K562 (cell line): ENCODE results near the gene ATP9A. TPM values are rescaled to one million over a fixed set of nuclear protein-coding genes. Genes with fewer than 3 reads are reported as not detected.

Source experiments
- CREB3 ChIP-seq: fragments of 450-650 bp; conservative IDR thresholded peaks from 2 replicates; pipeline ENCODE4 v1.6.1; 2016; ENCODE audit warnings: missing genetic modification characterization, low read depth, mild to moderate bottlenecking, missing compliant biosample characterization, moderate library complexity
- DEAF1 ChIP-seq: fragments of 450-650 bp; formaldehyde crosslinking; IDR thresholded peaks from 2 replicates; pipeline ENCODE4 v1.4.0; 2020; ENCODE audit warnings: mild to moderate bottlenecking, moderate library complexity
- DPF2 ChIP-seq: fragments of 450-650 bp; IDR thresholded peaks from 2 replicates; pipeline ENCODE4 v1.6.1; 2016
- L3MBTL2 ChIP-seq: fragments of 450-650 bp; IDR thresholded peaks from 2 replicates; pipeline ENCODE4 v1.6.1; 2016; ENCODE audit warnings: mild to moderate bottlenecking, moderate library complexity
- NCOR1 ChIP-seq: fragments of 450-650 bp; IDR thresholded peaks from 2 replicates; pipeline ENCODE4 v1.6.1; 2016; ENCODE audit warnings: mild to moderate bottlenecking, moderate library complexity
- SAP30 ChIP-seq: fragments of 200-600 bp; sonication (generic); IDR thresholded peaks from 2 replicates; pipeline ENCODE4 v1.6.1; 2012; ENCODE audit warnings: borderline replicate concordance, low read depth, mild to moderate bottlenecking, moderate library complexity, low read length, control low read depth, inconsistent platforms; ENCODE audit not compliant: insufficient read depth, poor library complexity, severe bottlenecking
- USF1 ChIP-seq: sonication (generic); formaldehyde crosslinking; IDR thresholded peaks from 2 replicates; pipeline ENCODE4 v1.9.0; 2022; ENCODE audit warnings: mild to moderate bottlenecking, missing genetic modification reagents
- USF2 ChIP-seq: sonication (generic); formaldehyde crosslinking; IDR thresholded peaks from 2 replicates; pipeline ENCODE4 v1.5.0; 2020; ENCODE audit warnings: missing genetic modification reagents
- polyA plus RNA-seq, 8 experiments: library from polyadenylated mRNA; depleted of rRNA in 4 of 8; stranded (reverse) in 5 of 8; unstranded in 3 of 8; fragments of >200 nt; fragmentation: Nextera tagmentation in 2 of 8; fragmentation: Illumina TruSeq in 1 of 8; extraction: Ambion mirVana in 2 of 8; extraction: Trizol in 1 of 8; gene quantifications; 2 replicates each; pipeline versions ENCODE4 v1.2.1 to v1.2.3, GENCODE V29; 2011 to 2014; ENCODE audit warnings: inconsistent platforms in 1 of 8, missing spikeins in 1 of 8
- total RNA-seq, 7 experiments: library from RNA; depleted of rRNA in 6 of 7; stranded (reverse); fragments of >200 nt in 6 of 7; fragmentation: Illumina TruSeq in 2 of 7; extraction: Trizol in 2 of 7; gene quantifications; 2 replicates each; pipeline versions ENCODE4 v1.2.1 to v1.2.3, GENCODE V29; 2011 to 2021; ENCODE audit warnings: low replicate concordance in 1 of 7

Gene ATP9A
- total and polyA plus RNA-seq, 9 of the 15 experiments (the other 6 are each of a cell fraction or from before 2014, with no cell fraction given): 0.18 to 0.62 (median 0.29) TPM

DNA sequence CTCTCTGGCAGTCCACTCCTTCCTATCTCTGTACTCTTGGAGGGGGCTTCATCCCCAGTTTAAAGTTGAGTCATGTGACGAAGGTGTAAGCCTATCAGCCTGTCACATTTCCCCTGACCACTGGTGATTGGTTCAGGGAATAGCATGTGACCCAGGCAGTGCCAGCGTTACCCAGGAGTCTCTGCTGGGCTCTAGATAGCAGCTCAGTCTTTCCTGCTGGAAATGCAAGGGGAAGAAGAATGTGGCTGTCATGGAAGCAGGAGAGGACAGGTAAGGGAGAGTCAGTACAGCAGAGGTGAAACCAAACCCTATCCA, 190.1 kb downstream of the ATP9A start (continued):
- TF ChIP-seq USF1 (CRISPR knock-in tag) (peak; percentile 80), DPF2 (no peak), USF2 (CRISPR knock-in tag) (peak; percentile 83), NCOR1 (no peak), L3MBTL2 (peak; percentile 23; the same call in 1 of the 2 replicates), DEAF1 (CRISPR knock-in tag) (no peak), SAP30 (no peak), CREB3 (tag) (no peak)
- TF ChIP-seq, all 486 proteins: peak for 6
